SK-N-MC (cell line): ENCODE results near the gene MOB3A.

ENCODE experiments used
- EZH2 ChIP-seq: fragments of 200-600 bp; sonication (generic); IDR thresholded peaks from one replicate; pipeline ENCODE4 v1.6.1; 2017; ENCODE audit warnings: antibody characterized with exemption
- FOXP2 ChIP-seq: optimal IDR thresholded peaks from 2 replicates; pipeline ENCODE3; 2011; ENCODE audit warnings: mild to moderate bottlenecking, moderate library complexity; ENCODE audit not compliant: insufficient read depth; ENCODE audit errors: extremely low read length, control extremely low read depth
- POLR2AphosphoS5 ChIP-seq: IDR thresholded peaks from 2 replicates; pipeline ENCODE4 v1.6.1; 2012; ENCODE audit warnings: mild to moderate bottlenecking, low read depth, low read length, borderline replicate concordance

- TF ChIP-seq POLR2AphosphoS5, result no peak
- TF ChIP-seq EZH2, result no peak
- TF ChIP-seq FOXP2, result no peak
Measured at GRCh38 chr19:2047449-2048103, 48.5 kb downstream of the MOB3A start.
